Stimulated activated CD8-positive, alpha-beta memory T cell treated with anti-CD3 and anti-CD28 coated beads, Interleukin-4, amount 100 ng/mL, for 4 hours (primary cell): Measurements from ENCODE around the gene PCBD1.

Source experiments
- DNase-seq, 2 donors: peaks; one replicate each; pipeline ENCODE4 v3.0.0-alpha.2; 2020; ENCODE audit warnings: low read depth in 2 of 2, low spot score in 1 of 2

Gene PCBD1

DNA sequence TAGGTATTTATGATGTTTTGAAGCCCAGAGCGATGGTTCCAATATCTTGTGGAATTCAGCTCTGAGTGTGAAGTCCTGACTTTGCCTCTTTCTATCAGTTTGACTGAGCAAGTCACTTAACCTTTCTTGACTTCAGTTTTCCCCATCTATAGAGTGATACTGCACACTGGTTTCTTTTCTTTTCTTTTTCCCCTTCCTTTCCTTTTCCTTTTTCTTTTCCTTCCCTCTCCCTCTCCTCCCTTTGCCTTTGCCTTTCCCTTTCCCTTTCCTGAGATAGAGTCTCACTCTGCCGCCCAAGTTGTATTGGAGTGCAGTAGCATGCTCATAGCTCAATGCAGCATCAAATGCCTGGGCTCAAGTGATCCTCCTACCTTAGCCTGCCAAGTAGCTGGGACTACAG is 52.0 kb downstream of the PCBD1 start:
- DNase-seq, result no peak

GRCh38 chr10:70834441-70835151 is 53.8 kb downstream of the PCBD1 start:
- DNase-seq, result no peak

DNA sequence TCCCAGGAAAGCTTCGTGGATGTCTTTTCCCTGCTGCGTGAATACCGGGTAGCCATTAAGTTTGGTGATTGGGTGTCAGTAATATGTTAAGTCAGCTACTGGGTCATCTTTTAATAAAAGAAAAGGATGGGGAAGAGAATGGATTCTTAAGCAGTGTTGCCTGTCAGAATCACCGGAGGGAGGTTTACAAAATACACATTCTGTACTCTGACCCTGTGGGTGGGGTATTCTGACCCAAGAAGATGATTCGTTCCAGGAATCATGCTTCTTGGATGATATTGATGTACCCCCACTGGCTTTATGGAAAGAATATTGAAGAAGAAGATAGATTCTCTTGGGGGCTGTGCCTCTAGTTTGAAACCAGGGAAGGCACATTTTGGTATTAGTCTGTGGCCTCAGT is 54.3 kb downstream of the PCBD1 start:
- DNase-seq, result no peak

DNA sequence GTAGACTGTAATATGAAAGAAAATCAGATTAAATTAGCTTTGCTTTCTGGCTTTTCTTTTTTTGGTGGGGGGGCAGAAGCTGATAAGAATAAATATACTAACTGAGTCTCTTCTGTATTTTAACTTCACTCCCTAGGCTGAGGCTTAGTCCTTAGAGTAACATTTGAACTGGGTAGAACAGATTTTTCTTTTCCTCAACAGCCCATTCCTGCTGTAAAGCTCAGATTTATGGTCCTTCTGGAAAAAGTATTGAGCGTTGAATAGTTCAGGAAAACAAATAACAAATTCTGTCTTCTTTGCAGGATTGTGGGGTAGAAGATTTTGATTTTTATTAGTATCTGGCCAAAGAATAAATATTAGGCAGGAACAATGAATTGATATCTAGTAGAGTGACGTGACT is 54.8 kb downstream of the PCBD1 start:
- no peak for DNase-seq
